GM20431 (cell line): Measurements from ENCODE around the gene TFF1.

Source experiments
- in situ Hi-C: fragments of 300-500 bp; cut with MseI, MboI; formaldehyde crosslinking; loops from one replicate; pipeline ENCODE4 v1.15.0; 2020; ENCODE audit warnings: low sequenced_read_pairs; ENCODE audit not compliant: unreplicated experiment

Gene TFF1

GRCh38 chr21:42400525-42400924 lies 34.2 kb upstream of the TFF1 start:
- in situ Hi-C loops, result no loop called here

- in situ Hi-C loops, result no loop called here
Measured at GRCh38 chr21:42398436-42399028, 32.2 kb upstream of the TFF1 start.

- in situ Hi-C loops, result no loop called here
Measured at GRCh38 chr21:42397746-42398394, 31.5 kb upstream of the TFF1 start.

DNA sequence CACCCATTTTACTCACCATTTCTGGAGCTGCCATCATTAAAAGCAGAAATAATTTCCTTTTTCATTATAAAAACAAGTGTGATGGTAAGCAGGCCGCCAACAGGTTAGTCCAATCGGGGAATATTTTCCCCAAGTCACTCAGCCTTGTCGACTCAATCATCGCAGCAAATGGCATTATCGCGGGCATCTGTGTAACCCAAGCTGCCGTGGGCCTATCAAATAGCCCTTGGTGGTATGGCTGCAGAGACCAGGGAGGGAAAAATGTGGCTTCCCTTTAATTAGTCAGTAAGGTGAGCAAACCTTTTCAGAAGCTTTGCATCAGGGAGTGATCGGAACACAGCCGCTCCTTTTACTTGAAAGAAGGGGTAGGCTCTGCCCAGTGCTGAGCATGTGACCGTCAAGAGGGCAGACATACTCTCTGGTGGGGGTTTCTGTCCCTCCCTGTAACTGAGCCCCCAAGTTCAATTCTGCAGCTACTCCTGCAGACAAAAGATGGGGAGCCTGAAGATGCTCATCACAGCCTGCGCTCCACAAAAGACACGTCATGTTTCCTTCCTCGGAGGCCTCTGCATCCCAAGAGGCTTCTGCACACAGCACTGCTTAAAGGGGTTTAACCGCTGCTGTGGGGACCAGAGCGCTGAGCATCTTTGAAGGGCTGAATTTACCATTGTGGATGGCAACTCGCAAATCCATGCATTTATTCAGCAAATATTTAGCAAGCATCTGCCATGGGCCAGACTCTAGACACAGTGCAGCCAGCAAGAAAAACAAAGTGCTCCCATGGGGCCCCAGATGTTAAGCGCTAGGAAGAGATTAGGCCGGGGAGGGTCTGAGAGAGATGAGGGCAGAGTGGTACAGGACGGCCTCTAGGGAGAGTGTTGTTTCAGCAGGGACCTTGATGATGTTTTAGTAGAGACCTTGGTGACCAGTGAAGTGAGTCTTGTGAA lies 30.7 kb upstream of the TFF1 start:
- in situ Hi-C loops, result no loop called here

- in situ Hi-C loops, result no loop called here
Measured at GRCh38 chr21:42395905-42396651, 29.7 kb upstream of the TFF1 start, which contains the start of gene TMPRSS3. TSS of gene TMPRSS3 (minus strand) at chr21:42396052. CDS start at chr21:42395417, 635 bp downstream.

DNA sequence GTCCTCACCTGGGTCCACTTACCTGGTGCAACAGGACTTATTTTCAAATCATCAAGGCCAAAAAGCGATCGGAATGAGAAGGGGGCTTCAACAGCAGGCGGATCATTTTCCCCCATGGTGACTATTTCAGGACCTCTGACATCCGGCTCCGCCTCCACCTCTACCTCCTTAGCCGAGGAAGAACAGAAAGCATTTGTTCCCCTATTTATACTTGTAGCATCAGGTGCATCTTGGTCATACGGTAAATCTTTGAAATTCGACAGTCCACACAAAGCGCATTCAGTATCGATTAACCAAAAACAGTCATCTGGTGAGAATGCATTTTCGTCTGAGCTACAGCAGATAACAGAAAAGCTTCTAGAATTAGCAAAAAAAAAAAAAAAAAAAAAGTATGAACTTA lies 29.0 kb upstream of the TFF1 start:
- in situ Hi-C loops, result no loop called here

DNA sequence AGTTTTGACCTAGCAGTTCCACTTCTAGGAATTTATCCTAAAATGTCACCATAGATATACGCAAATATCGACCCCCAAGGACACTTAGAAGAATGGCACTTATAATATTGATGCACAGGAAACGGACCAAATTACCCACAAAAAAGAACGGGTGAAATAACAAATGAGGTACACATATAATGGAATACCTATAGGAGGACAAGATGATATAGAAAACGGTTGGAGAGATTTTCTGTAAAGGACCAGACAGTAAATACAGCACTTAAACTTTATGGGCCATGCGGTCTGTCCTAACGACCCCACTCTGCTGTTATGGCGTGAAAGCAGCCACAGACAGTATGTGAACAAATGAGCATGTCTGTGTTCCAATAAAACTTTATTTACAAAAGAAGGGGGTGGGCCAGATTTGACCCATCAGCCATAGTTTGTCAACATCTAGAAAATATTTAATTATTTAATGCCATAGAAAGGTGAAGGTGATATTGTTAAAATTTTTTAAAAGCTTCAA lies 27.2 kb upstream of the TFF1 start:
- in situ Hi-C loops, result no loop called here

DNA sequence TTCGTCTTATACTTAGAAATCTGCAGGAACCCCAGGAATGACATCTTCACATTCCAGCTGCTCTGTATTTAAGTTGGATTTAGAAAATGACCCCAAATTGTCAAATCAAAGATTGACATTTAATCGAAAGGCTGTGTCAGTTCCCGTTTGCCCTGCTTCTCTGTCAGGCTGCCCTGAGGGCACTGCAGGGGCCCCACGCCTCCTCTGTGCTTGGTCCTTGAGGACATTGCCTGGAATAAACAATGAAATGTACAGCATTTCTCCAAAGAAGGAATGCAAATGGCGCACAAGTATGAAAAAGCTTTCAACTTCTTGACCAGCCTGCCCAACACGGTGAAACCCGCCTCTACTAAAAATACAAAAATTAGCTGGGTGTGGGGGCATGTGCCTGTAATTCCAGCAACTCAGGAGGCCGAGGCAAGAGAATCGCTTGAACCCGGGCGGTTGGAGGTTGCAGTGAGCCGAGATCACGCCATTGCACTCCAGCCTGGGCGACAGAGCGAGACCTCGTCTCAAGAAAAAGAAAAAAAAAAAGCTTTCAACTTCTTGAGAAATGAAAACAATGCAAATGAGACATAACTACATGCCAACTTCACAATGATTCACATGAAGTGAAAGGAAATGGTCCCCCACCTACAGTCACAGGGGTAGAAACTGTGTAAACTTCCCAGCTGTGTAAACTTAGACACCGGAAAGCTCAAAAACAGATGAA lies 26.6 kb upstream of the TFF1 start:
- in situ Hi-C loops, result no loop called here

DNA sequence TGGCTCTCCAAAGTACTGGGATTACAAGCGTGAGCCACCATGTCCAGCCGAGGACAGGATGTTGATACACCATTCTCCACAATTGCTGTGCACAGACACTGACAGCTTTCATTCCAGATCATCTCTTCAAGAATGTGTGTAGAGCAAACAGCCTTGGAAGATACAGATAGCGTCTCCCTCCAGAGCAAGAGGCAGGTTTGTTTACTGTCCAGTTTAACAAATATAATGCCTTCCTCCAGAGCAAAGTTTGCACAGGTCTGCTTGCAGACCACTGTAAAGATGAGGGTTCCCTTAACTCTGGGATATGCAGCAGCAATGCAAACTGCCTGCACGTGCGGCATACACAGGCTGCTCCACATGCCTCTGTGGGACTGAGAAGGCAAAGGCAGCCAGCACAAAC lies 25.0 kb upstream of the TFF1 start:
- in situ Hi-C loops, result no loop called here

- in situ Hi-C loops, result no loop called here
Measured at GRCh38 chr21:42390696-42391095, 24.4 kb upstream of the TFF1 start.

- in situ Hi-C loops, result no loop called here
Measured at GRCh38 chr21:42390193-42390592, 23.9 kb upstream of the TFF1 start.

- in situ Hi-C loops, result no loop called here
Measured at GRCh38 chr21:42389449-42389835, 23.1 kb upstream of the TFF1 start.

DNA sequence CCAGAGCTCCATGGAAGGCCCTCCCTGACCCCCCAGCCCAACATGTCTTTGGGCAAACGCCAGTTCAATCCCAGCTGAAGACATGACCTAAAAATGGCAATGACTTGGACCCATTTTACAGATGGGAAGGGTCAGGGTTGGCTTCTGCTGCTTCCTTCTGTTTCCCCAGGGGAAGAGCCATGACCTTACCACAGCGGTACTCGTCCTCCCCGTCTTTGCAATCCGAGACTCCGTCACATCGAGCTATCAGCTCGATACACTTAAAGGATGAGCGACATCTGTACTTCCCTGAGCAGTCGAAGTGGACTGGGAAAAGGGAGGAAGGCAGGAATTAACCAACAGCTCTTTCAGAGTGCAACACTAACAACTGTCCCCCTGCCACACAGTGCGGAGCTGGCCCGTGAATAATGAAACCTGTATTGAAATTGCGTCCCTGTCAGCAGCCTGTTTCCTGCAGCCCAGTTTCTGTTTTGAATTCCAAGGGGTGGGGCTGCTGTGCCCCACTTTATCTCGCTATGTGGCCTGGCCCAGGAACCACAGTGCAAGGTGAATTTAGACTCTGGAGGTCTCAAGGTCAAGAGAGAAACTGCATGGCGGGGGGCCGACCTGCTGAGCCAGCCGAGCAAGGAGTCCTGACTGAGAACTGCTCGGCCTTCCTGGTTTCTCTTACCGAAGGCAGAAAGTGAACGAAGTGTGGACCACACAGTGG lies 22.6 kb upstream of the TFF1 start:
- in situ Hi-C loops, result no loop called here

DNA sequence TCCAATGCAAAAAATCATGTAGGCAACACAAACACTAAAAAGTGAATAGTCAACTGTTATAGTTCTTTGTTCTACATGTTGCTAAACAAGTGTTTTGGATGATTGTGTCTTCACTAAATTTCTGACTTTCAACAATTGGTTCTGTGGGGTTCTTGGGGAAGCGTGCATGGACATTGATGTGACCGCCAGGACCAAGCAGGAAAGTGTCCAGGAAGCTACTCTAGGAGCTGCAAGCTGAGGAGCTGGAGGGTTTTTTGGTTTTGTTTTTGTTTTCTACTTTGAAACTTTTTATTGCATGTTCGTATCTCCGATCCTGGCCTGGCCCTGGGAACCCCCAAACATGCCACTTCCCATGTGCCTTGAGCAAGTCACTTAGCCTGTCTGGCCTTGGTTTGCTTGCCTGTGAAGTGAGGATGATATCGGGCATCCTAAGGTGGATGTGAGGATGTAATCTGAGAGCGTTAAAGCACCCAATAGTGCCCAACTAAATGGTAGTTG lies 21.6 kb upstream of the TFF1 start:
- in situ Hi-C loops, result no loop called here

GRCh38 chr21:42387164-42387563 lies 20.8 kb upstream of the TFF1 start:
- in situ Hi-C loops, result no loop called here

DNA sequence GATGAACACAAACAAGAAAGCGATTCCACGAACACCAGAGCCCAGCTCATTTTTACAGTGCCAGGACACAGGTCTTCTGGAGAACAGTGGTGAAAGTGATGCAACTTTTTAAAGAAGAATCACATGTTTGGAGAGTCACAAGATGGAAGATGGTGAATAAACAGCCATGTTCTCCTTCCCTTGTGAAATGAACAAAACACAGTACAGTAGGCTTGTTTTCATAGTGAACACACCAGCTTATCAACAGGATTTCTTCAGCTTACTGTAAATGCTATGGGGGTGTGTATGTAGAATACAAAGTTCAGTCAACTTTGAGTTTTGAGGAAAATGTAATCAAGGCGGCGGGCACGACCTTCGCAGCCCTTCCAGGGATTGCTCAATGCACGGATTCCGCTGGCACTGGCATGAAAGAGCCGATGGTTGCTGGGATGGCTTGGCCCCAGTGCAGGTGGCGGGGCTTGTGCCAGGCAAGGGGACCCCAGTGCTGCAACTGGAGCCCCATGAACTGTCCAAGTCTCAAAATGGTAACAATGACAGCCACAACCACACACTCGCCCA lies 19.8 kb upstream of the TFF1 start:
- in situ Hi-C loops, result no loop called here

DNA sequence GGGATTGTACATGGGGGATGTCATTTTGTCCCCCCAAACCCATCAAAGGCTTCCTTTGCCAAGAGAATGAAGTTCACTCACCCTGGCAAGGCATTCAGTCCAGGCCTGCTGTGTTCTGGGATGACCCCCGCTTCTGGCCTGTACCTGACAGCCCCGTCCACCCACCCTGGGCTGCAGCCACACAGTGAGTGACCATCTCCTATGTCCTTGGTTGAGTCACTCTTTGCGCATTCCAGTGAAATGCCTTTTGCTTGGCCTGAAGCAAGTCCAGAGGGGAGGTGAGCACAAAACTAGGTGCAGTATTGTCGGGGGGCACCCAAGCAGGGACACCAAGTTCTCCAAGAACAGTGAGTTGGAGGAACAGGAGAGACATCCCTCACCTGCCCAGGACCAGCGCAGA lies 19.3 kb upstream of the TFF1 start:
- in situ Hi-C loops, result no loop called here

- in situ Hi-C loops, result no loop called here
Measured at GRCh38 chr21:42384989-42385388, 18.7 kb upstream of the TFF1 start.
